H1 (cell line): ENCODE measurements around the gene GZMM.

Experiments used
- POLR2A ChIP-seq, 2 experiments: IDR thresholded peaks; 1 replicate in 1 of 2; 2 replicates in 1 of 2; pipeline ENCODE4 v1.6.1; 2011; ENCODE audit warnings: low read depth in 2 of 2, low read length in 2 of 2, mild to moderate bottlenecking in 2 of 2; ENCODE audit errors: control extremely low read depth in 1 of 2
- POLR2AphosphoS5 ChIP-seq: IDR thresholded peaks from 2 replicates; pipeline ENCODE4 v1.6.1; 2011; ENCODE audit warnings: low read depth, low read length
- RAD21 ChIP-seq, 2 experiments: IDR thresholded peaks in 1 of 2; conservative IDR thresholded peaks in 1 of 2; 2 replicates each; pipeline ENCODE4 v1.6.1; 2011; ENCODE audit warnings: low read depth in 2 of 2, low read length in 2 of 2, improper control_type of control experiment in 1 of 2, inconsistent platforms in 1 of 2, mild to moderate bottlenecking in 1 of 2, moderate library complexity in 1 of 2
- TEAD4 ChIP-seq: IDR thresholded peaks from 2 replicates; pipeline ENCODE4 v1.6.1; 2012; ENCODE audit warnings: low read depth, low read length, inconsistent platforms, mixed read lengths
- USF2 ChIP-seq: IDR thresholded peaks from 2 replicates; pipeline ENCODE4 v1.6.1; 2011; ENCODE audit warnings: low read length, improper control_type of control experiment
- TF ChIP-seq, protein P1 (sequence below): IDR thresholded peaks from 2 replicates; pipeline ENCODE4 v1.6.1; 2012; ENCODE audit warnings: inconsistent platforms

GRCh38 chr19:574658-575526, 31.0 kb downstream of the GZMM start:
- TF ChIP-seq USF2 (no peak), POLR2AphosphoS5 (no peak; the same call in 1 of the 2 replicates), POLR2A (IDR thresholded peaks at IDR 0.05; ENCODE audit: control extremely low read depth in 1 of 2, low read depth in 2 of 2, low read length in 2 of 2) (no peak), RAD21 (IDR thresholded peaks at IDR 0.05 in 1 of 2, conservative IDR thresholded peaks at IDR 0.05 in 1 of 2; ENCODE audit: low read depth in 2 of 2, low read length in 2 of 2) (no peak), TEAD4 (no peak)
- TF ChIP-seq, protein P1, sequence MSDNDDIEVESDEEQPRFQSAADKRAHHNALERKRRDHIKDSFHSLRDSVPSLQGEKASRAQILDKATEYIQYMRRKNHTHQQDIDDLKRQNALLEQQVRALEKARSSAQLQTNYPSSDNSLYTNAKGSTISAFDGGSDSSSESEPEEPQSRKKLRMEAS: no peak
